Stimulated activated CD4-positive, alpha-beta T cell treated with anti-CD3 and anti-CD28 coated beads, Interleukin-12 subunit alpha, Interleukin-12 subunit beta, amount 100 ng/mL, for 4 hours (primary cell): ENCODE data around the gene MASP1.

ENCODE experiments used
- DNase-seq: peaks from one replicate; pipeline ENCODE4 v3.0.0-alpha.2; 2020

The MASP1 gene

GRCh38 chr3:187292631-187293515, 1.3 kb upstream of the MASP1 start:
- DNase-seq: no peak

- DNase-seq: no peak
These were observed 644 bp upstream of the MASP1 start for GRCh38 chr3:187292181-187292580.

GRCh38 chr3:187291001-187291511, 481 bp downstream of the MASP1 start:
- no peak for DNase-seq

- DNase-seq: no peak
These were observed 1.0 kb downstream of the MASP1 start for GRCh38 chr3:187290503-187290902.

- DNase-seq: no peak
These were observed 2.5 kb downstream of the MASP1 start for GRCh38 chr3:187288855-187289605.

- no peak for DNase-seq
These were observed 3.2 kb downstream of the MASP1 start for GRCh38 chr3:187288131-187288854.

GRCh38 chr3:187287256-187287655, 4.3 kb downstream of the MASP1 start:
- DNase-seq: no peak

GRCh38 chr3:187286467-187287059, 5.0 kb downstream of the MASP1 start:
- no peak for DNase-seq

- no peak for DNase-seq
These were observed 10.3 kb downstream of the MASP1 start for GRCh38 chr3:187281191-187281714.

- DNase-seq: no peak
These were observed 10.9 kb downstream of the MASP1 start for GRCh38 chr3:187280644-187281043.

GRCh38 chr3:187277129-187277462, 14.4 kb downstream of the MASP1 start:
- no peak for DNase-seq

- DNase-seq: no peak
These were observed 15.0 kb downstream of the MASP1 start for GRCh38 chr3:187276397-187277128.

- no peak for DNase-seq
These were observed 16.6 kb downstream of the MASP1 start for GRCh38 chr3:187274977-187275338.

GRCh38 chr3:187274315-187274976, 17.1 kb downstream of the MASP1 start:
- no peak for DNase-seq

- no peak for DNase-seq
These were observed 20.0 kb downstream of the MASP1 start for GRCh38 chr3:187271582-187271981.

- DNase-seq: no peak
These were observed 22.1 kb downstream of the MASP1 start for GRCh38 chr3:187269486-187269885.

GRCh38 chr3:187267306-187267705, 24.2 kb downstream of the MASP1 start:
- DNase-seq: no peak

- DNase-seq: no peak
These were observed 24.8 kb downstream of the MASP1 start for GRCh38 chr3:187266691-187267090.

GRCh38 chr3:187265461-187265955, 26.0 kb downstream of the MASP1 start:
- DNase-seq: no peak

- no peak for DNase-seq
These were observed 26.6 kb downstream of the MASP1 start for GRCh38 chr3:187264911-187265310.

- no peak for DNase-seq
These were observed 27.5 kb downstream of the MASP1 start for GRCh38 chr3:187264021-187264420.
